ENCODE measurements around the gene PLA2G4F.

DNA sequence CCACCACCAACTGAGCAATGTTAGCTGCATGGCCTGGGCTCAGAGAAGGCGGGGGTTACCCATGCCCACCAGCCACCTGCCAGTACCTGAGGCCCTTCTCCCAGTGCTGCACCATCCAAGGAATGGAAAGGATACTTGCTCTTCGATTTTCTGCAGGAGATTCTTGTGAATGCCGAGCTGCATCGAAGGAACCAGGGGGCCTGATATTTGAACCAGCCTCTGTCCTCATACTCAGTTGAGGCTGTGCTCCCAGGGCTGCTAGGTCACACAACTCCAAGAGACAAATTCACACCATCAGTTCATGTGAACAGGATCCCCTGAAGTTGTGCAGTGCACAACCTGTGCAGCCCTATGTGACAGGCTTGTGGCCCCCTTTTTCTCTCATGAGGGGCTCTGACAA, 18.0 kb downstream of the PLA2G4F start:
- TF ChIP-seq, protein P1, sequence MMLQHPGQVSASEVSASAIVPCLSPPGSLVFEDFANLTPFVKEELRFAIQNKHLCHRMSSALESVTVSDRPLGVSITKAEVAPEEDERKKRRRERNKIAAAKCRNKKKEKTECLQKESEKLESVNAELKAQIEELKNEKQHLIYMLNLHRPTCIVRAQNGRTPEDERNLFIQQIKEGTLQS (IDR thresholded peaks at IDR 0.05; ENCODE audit: borderline replicate concordance, extremely low read depth, low read depth, low read length), result no peak
- TF ChIP-seq, protein P2, sequence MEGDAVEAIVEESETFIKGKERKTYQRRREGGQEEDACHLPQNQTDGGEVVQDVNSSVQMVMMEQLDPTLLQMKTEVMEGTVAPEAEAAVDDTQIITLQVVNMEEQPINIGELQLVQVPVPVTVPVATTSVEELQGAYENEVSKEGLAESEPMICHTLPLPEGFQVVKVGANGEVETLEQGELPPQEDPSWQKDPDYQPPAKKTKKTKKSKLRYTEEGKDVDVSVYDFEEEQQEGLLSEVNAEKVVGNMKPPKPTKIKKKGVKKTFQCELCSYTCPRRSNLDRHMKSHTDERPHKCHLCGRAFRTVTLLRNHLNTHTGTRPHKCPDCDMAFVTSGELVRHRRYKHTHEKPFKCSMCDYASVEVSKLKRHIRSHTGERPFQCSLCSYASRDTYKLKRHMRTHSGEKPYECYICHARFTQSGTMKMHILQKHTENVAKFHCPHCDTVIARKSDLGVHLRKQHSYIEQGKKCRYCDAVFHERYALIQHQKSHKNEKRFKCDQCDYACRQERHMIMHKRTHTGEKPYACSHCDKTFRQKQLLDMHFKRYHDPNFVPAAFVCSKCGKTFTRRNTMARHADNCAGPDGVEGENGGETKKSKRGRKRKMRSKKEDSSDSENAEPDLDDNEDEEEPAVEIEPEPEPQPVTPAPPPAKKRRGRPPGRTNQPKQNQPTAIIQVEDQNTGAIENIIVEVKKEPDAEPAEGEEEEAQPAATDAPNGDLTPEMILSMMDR (IDR thresholded peaks at IDR 0.05 in 2 of 3, conservative IDR thresholded peaks at IDR 0.05 in 1 of 3; ENCODE audit: control insufficient read depth in 2 of 3, extremely low read depth in 1 of 3, insufficient read depth in 1 of 3, low read depth in 3 of 3, low read length in 3 of 3), result no peak
- TF ChIP-seq SPI1 (IDR thresholded peaks at IDR 0.05; ENCODE audit: borderline replicate concordance, insufficient read depth, low read depth, low read length), result no peak

Measured in GM12878 (cell line).